Measurements from ENCODE around the gene FILIP1L.

FILIP1L gene

DNA sequence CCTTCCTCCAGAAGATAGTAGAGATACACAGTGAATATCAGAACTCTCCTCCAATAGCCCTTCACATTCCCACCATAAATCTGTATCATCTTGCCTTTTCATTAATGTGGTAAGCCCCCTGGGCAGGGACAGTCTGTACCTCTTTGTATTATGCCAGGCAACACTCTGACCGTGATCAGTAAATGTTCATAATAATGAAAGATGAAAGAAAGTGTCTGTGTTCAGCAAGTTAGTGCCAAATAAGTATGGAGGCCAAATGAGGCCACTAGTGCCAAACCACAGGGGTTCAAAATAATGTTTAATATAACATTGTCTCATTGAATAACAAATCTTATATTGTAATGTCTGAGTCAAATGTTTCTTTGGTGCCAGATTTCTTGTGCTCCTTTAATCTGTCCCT is 192.3 kb downstream of the FILIP1L start:
- WGBS, 2 experiments (ENCODE audit: insufficient coverage in 2 of 2) = no CpG with 5 or more reads among the region's 1 CpG
- H3K4me1 ChIP-seq (ENCODE audit: control insufficient read depth, insufficient read depth, low read length, poor library complexity, severe bottlenecking) = peaks cover 10% of the 10 kb centered on the region
- no peaks in the 10 kb centered on the region for H3K9me3 ChIP-seq (ENCODE audit: control insufficient read depth, low read length)
- H3K36me3 ChIP-seq (ENCODE audit: control insufficient read depth, insufficient read depth, low read length) = no peaks in the 10 kb centered on the region
- H3K27ac ChIP-seq (ENCODE audit: low read depth, low read length, severe bottlenecking) = no peak overlapping the region
- no peak overlapping the region for H3K4me3 ChIP-seq (ENCODE audit: extremely low read depth, insufficient read depth, low read length, poor library complexity, severe bottlenecking)

GRCh38 chr3:99921377-99921695 is 193.0 kb downstream of the FILIP1L start:
- WGBS, 2 experiments (ENCODE audit: insufficient coverage in 2 of 2) = 100% methylated on average over 1 of the region's 1 CpG; no CpG with 5 or more reads in 1 of the 2 experiments
- H3K4me1 ChIP-seq (ENCODE audit: control insufficient read depth, insufficient read depth, low read length, poor library complexity, severe bottlenecking) = peaks cover 10% of the 10 kb centered on the region
- H3K9me3 ChIP-seq (ENCODE audit: control insufficient read depth, low read length) = no peaks in the 10 kb centered on the region
- no peaks in the 10 kb centered on the region for H3K36me3 ChIP-seq (ENCODE audit: control insufficient read depth, insufficient read depth, low read length)
- peak overlapping the region; percentile 83 for H3K27ac ChIP-seq (ENCODE audit: low read depth, low read length, severe bottlenecking)
- H3K4me3 ChIP-seq (ENCODE audit: extremely low read depth, insufficient read depth, low read length, poor library complexity, severe bottlenecking) = no peak overlapping the region

GRCh38 chr3:99920481-99921376 is 193.6 kb downstream of the FILIP1L start:
- 56 to 57% methylated on average over 6 to 7 of the region's 10 CpGs for WGBS, 2 experiments (ENCODE audit: insufficient coverage in 2 of 2)
- Histone ChIP-seq H3K4me3 (ENCODE audit: extremely low read depth, insufficient read depth, low read length, poor library complexity, severe bottlenecking) (no peak overlapping the region), H3K27ac (ENCODE audit: low read depth, low read length, severe bottlenecking) (peak overlapping the region; percentile 83)

DNA sequence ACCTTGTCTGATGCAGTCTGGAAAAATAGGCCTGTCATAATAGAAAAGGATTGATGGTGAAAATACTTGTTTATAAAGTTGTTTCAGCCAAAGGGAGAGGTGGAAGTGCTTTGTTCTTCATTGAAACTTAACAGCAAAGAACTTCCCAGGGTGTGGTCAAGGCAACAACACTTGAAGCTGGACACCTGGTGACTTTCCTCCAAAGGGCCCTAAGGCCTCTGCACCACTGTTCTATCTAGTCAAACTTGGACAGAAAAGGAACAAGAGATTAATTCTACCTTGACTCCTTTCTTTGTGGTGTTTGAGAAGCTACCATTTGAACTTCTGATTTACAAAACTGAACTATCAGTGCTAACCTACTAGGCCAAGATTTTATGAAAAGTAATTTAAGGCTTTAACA is 194.6 kb downstream of the FILIP1L start:
- Histone ChIP-seq H3K27ac (ENCODE audit: low read depth, low read length, severe bottlenecking) (no peak overlapping the region), H3K36me3 (ENCODE audit: control insufficient read depth, insufficient read depth, low read length) (no peaks in the 10 kb centered on the region), H3K4me1 (ENCODE audit: control insufficient read depth, insufficient read depth, low read length, poor library complexity, severe bottlenecking) (peaks cover 10% of the 10 kb centered on the region), H3K4me3 (ENCODE audit: extremely low read depth, insufficient read depth, low read length, poor library complexity, severe bottlenecking) (no peak overlapping the region), H3K9me3 (ENCODE audit: control insufficient read depth, low read length) (no peaks in the 10 kb centered on the region)

More at GRCh38 chr3:99920481-99921376, 193.6 kb downstream of the FILIP1L start:
- no peaks in the 10 kb centered on the region for H3K9me3 ChIP-seq (ENCODE audit: control insufficient read depth, low read length)
- H3K4me1 ChIP-seq (ENCODE audit: control insufficient read depth, insufficient read depth, low read length, poor library complexity, severe bottlenecking) = peaks cover 10% of the 10 kb centered on the region
- no peaks in the 10 kb centered on the region for H3K36me3 ChIP-seq (ENCODE audit: control insufficient read depth, insufficient read depth, low read length)

DNA sequence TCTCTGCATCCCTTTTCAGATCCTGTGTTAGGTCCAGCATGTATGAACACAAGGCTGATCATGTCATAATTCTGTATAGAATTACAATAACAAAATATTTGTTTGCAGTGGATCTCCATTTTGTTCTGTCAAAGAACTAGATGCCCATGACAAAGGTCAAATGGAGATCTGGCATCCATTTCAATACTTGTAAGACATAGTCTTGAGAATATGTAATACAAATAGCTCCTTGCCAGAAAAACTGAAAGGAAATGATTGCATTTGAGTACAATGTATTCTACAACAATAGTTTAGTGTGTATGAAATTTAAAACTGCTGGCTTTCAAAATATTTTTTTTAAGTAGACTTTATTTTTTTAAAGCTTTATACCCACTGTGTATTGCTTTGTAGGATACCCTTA is 195.6 kb downstream of the FILIP1L start:
- Histone ChIP-seq H3K4me1 (ENCODE audit: control insufficient read depth, insufficient read depth, low read length, poor library complexity, severe bottlenecking) (peaks cover 10% of the 10 kb centered on the region), H3K36me3 (ENCODE audit: control insufficient read depth, insufficient read depth, low read length) (no peaks in the 10 kb centered on the region), H3K4me3 (ENCODE audit: extremely low read depth, insufficient read depth, low read length, poor library complexity, severe bottlenecking) (no peak overlapping the region), H3K27ac (ENCODE audit: low read depth, low read length, severe bottlenecking) (no peak overlapping the region), H3K9me3 (ENCODE audit: control insufficient read depth, low read length) (no peaks in the 10 kb centered on the region)

GRCh38 chr3:99915906-99916432 is 198.3 kb downstream of the FILIP1L start:
- Histone ChIP-seq H3K36me3 (ENCODE audit: control insufficient read depth, insufficient read depth, low read length) (no peaks in the 10 kb centered on the region), H3K9me3 (ENCODE audit: control insufficient read depth, low read length) (no peaks in the 10 kb centered on the region), H3K4me1 (ENCODE audit: control insufficient read depth, insufficient read depth, low read length, poor library complexity, severe bottlenecking) (peaks cover 11% of the 10 kb centered on the region), H3K27ac (ENCODE audit: low read depth, low read length, severe bottlenecking) (no peak overlapping the region), H3K4me3 (ENCODE audit: extremely low read depth, insufficient read depth, low read length, poor library complexity, severe bottlenecking) (no peak overlapping the region)
- WGBS, 2 experiments (ENCODE audit: insufficient coverage in 2 of 2) = 87 to 89% methylated on average over 2 to 3 of the region's 3 CpGs

- H3K27ac ChIP-seq (ENCODE audit: low read depth, low read length, severe bottlenecking) = no peak overlapping the region
- no peaks in the 10 kb centered on the region for H3K9me3 ChIP-seq (ENCODE audit: control insufficient read depth, low read length)
- H3K4me3 ChIP-seq (ENCODE audit: extremely low read depth, insufficient read depth, low read length, poor library complexity, severe bottlenecking) = no peak overlapping the region
- H3K36me3 ChIP-seq (ENCODE audit: control insufficient read depth, insufficient read depth, low read length) = no peaks in the 10 kb centered on the region
- 40 to 67% methylated on average over 1 to 2 of the region's 3 CpGs for WGBS, 2 experiments (ENCODE audit: insufficient coverage in 2 of 2)
- peaks cover 5% of the 10 kb centered on the region for H3K4me1 ChIP-seq (ENCODE audit: control insufficient read depth, insufficient read depth, low read length, poor library complexity, severe bottlenecking)
Observed at GRCh38 chr3:99911433-99911832, 202.9 kb downstream of the FILIP1L start.

DNA sequence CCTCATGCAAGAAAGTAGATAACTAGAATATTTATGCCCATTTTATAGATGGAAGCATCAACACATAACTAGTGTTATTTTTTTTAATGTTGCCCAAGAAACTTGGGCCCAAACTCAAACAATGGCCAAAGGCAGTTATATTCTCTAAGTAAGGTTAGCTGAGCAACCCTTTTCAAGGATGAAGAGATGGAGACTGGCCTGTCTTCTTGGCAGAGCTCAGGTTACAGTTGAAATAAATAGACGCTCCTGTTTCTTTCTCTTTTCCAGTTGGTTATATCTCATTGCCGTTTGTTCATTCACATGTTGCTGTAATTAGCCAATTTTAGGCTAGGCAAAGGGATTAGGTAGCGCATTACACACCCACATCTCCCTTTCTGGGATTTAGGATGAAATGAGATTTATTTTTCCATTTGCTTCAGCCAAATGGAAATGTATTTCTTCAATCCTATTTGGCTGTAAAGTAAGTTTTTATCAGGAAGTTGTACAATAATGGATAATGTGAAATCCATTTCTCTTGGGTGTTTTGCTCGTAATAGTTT is 203.5 kb downstream of the FILIP1L start:
- H3K4me3 ChIP-seq (ENCODE audit: extremely low read depth, insufficient read depth, low read length, poor library complexity, severe bottlenecking) = no peak overlapping the region
- no peaks in the 10 kb centered on the region for H3K9me3 ChIP-seq (ENCODE audit: control insufficient read depth, low read length)
- H3K36me3 ChIP-seq (ENCODE audit: control insufficient read depth, insufficient read depth, low read length) = no peaks in the 10 kb centered on the region
- no peak overlapping the region for H3K27ac ChIP-seq (ENCODE audit: low read depth, low read length, severe bottlenecking)
- WGBS, 2 experiments (ENCODE audit: insufficient coverage in 2 of 2) = 80% methylated on average over 1 of the region's 4 CpGs; no CpG with 5 or more reads in 1 of the 2 experiments
- peaks cover 5% of the 10 kb centered on the region for H3K4me1 ChIP-seq (ENCODE audit: control insufficient read depth, insufficient read depth, low read length, poor library complexity, severe bottlenecking)

DNA sequence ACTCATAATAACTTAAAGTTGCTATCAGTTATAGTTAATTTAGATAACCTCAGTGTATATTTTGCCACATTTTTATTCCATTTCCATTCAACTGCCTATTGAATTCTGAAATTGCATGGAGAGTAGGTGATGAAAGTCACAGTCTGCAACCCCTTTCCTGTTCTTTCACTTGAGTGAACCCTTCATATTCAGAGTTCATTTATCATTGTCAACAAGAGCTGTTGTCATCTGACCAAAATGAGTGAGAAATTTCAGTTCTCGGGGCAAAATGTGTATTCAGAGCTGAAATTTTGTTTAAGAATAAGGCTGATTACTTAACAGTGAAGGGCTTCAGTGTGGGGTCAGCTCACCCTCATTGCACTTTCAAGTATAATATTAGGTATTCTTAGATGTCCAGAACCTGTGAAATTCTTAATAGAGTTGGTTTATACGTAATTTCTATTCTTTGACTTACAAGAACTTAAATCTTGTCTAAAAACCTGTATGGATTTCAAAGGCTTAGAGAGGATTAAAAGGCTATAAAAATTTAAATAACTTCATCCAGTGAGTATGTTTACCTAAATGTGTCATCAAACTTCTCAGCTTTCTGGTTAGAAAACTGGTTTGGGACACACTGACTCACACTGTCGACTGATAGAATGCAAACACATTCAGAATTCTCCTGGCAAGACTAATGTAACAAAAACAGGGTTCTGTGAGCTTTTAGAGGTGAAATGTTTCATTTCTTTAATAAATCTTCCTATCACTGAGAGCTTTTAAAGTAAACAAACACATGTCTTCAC is 204.4 kb downstream of the FILIP1L start:
- H3K9me3 ChIP-seq (ENCODE audit: control insufficient read depth, low read length) = no peaks in the 10 kb centered on the region
- H3K27ac ChIP-seq (ENCODE audit: low read depth, low read length, severe bottlenecking) = no peak overlapping the region
- WGBS, 2 experiments (ENCODE audit: insufficient coverage in 2 of 2) = no CpG with 5 or more reads among the region's 3 CpGs
- H3K4me1 ChIP-seq (ENCODE audit: control insufficient read depth, insufficient read depth, low read length, poor library complexity, severe bottlenecking) = peaks cover 5% of the 10 kb centered on the region
- no peaks in the 10 kb centered on the region for H3K36me3 ChIP-seq (ENCODE audit: control insufficient read depth, insufficient read depth, low read length)
- no peak overlapping the region for H3K4me3 ChIP-seq (ENCODE audit: extremely low read depth, insufficient read depth, low read length, poor library complexity, severe bottlenecking)

DNA sequence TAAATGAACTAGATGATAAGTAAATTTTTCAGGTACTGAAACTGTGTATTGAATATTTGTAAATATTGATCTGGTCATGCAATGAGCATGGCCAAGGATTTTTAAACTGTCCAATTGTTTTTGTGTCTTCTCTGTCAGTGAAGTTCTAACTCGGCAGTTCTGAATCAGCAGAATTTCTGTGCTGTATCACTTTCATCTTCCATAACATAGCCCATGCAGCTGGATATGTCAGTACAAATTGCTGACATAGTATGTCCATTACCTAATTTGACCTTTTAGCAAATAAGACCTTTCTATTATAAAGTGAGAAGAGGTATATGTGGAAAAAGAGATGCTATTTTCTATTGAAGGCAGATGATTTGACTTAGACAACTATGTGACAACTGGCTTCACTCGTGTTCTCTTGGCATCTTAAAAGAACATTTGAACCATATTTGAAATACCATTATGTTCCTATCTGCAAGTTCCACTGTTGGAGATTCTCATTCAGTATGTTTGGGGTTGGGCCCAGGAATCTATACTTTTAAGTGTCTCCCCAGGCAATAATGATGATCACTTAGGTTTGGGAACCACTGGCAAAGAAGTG is 206.2 kb downstream of the FILIP1L start:
- no peaks in the 10 kb centered on the region for H3K9me3 ChIP-seq (ENCODE audit: control insufficient read depth, low read length)
- 100% methylated on average over 1 of the region's 2 CpGs; no CpG with 5 or more reads in 1 of the 2 experiments for WGBS, 2 experiments (ENCODE audit: insufficient coverage in 2 of 2)
- H3K4me3 ChIP-seq (ENCODE audit: extremely low read depth, insufficient read depth, low read length, poor library complexity, severe bottlenecking) = no peak overlapping the region
- no peaks in the 10 kb centered on the region for H3K36me3 ChIP-seq (ENCODE audit: control insufficient read depth, insufficient read depth, low read length)
- H3K4me1 ChIP-seq (ENCODE audit: control insufficient read depth, insufficient read depth, low read length, poor library complexity, severe bottlenecking) = peaks cover 5% of the 10 kb centered on the region
- H3K27ac ChIP-seq (ENCODE audit: low read depth, low read length, severe bottlenecking) = no peak overlapping the region
